ENCODE data around the gene HIRA. TPM values are rescaled to one million over a fixed set of nuclear protein-coding genes. Genes with fewer than 3 reads are reported as not detected.

The HIRA gene
- total RNA-seq, 1 donor from 2014 or later = 7.3 TPM

GRCh38 chr22:19355413-19356157 lies 75.9 kb downstream of the HIRA start:
- no peak overlapping the region for H3K9ac ChIP-seq (ENCODE audit: low read depth in 1 of 3, low read length in 3 of 3)
- peaks cover 77 to 87% (median 85%) of the 10 kb centered on the region in 3 donors for H3K36me3 ChIP-seq (ENCODE audit: control insufficient read depth in 3 of 3, insufficient read depth in 3 of 3, low read length in 3 of 3)
- H3K4me1 ChIP-seq (ENCODE audit: control insufficient read depth in 3 of 3, insufficient read depth in 3 of 3, low read length in 3 of 3) = peaks cover 6 to 12% (median 11%) of the 10 kb centered on the region in 3 donors
- no peak overlapping the region for H3K27ac ChIP-seq (ENCODE audit: low read depth, low read length)
- no peaks in the 10 kb centered on the region for H3K27me3 ChIP-seq (ENCODE audit: control insufficient read depth in 3 of 3, insufficient read depth in 3 of 3, low read length in 3 of 3)
- H3K4me3 ChIP-seq (ENCODE audit: low read length in 3 of 3) = no peak overlapping the region
- H3K9me3 ChIP-seq (ENCODE audit: control insufficient read depth in 3 of 3, low read length in 3 of 3) = no peaks in the 10 kb centered on the region

- H3K4me3 ChIP-seq (ENCODE audit: low read length in 3 of 3) = no peak overlapping the region
- peaks cover 11 to 16% (median 14%) of the 10 kb centered on the region in 3 donors for H3K4me1 ChIP-seq (ENCODE audit: control insufficient read depth in 3 of 3, insufficient read depth in 3 of 3, low read length in 3 of 3)
- no peak overlapping the region for H3K27ac ChIP-seq (ENCODE audit: low read depth, low read length)
- H3K27me3 ChIP-seq (ENCODE audit: control insufficient read depth in 3 of 3, insufficient read depth in 3 of 3, low read length in 3 of 3) = no peaks in the 10 kb centered on the region
- peaks cover 71 to 87% (median 78%) of the 10 kb centered on the region in 3 donors for H3K36me3 ChIP-seq (ENCODE audit: control insufficient read depth in 3 of 3, insufficient read depth in 3 of 3, low read length in 3 of 3)
- no peaks in the 10 kb centered on the region for H3K9me3 ChIP-seq (ENCODE audit: control insufficient read depth in 3 of 3, low read length in 3 of 3)
- H3K9ac ChIP-seq (ENCODE audit: low read depth in 1 of 3, low read length in 3 of 3) = no peak overlapping the region
Observed at GRCh38 chr22:19354201-19354600, 77.3 kb downstream of the HIRA start.

GRCh38 chr22:19353363-19354131 lies 78.0 kb downstream of the HIRA start:
- H3K4me1 ChIP-seq (ENCODE audit: control insufficient read depth in 3 of 3, insufficient read depth in 3 of 3, low read length in 3 of 3) = peaks cover 11 to 16% (median 14%) of the 10 kb centered on the region in 3 donors
- H3K36me3 ChIP-seq (ENCODE audit: control insufficient read depth in 3 of 3, insufficient read depth in 3 of 3, low read length in 3 of 3) = peaks cover 66 to 80% (median 71%) of the 10 kb centered on the region in 3 donors
- peak overlapping the region in 2 of 3 donors; percentile 12 to 33 for H3K9ac ChIP-seq (ENCODE audit: low read depth in 1 of 3, low read length in 3 of 3)
- no peaks in the 10 kb centered on the region for H3K9me3 ChIP-seq (ENCODE audit: control insufficient read depth in 3 of 3, low read length in 3 of 3)
- H3K4me3 ChIP-seq (ENCODE audit: low read length in 3 of 3) = no peak overlapping the region
- H3K27ac ChIP-seq (ENCODE audit: low read depth, low read length) = no peak overlapping the region
- no peaks in the 10 kb centered on the region for H3K27me3 ChIP-seq (ENCODE audit: control insufficient read depth in 3 of 3, insufficient read depth in 3 of 3, low read length in 3 of 3)

DNA sequence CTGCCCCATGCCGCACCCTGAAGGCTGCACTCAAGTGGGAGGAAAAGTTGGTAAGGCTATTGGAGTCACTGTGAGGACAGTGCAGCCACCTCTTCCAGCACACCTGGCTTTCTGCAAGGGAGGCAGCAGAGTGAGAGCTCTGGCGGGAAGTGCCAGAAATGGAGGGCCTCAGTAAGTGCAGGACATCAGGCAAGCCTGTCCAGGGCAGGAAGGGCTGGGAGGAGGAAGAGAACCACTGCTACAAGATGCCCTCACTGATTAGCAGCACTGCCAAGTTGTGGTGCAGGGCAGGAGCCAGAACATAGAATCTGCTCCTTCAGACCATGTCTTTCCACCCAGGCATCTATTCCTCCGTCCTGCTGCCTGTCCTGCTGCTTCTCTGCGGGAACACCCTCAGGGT lies 78.8 kb downstream of the HIRA start:
- Histone ChIP-seq H3K27ac (ENCODE audit: low read depth, low read length) (no peak overlapping the region), H3K36me3 (ENCODE audit: control insufficient read depth in 3 of 3, insufficient read depth in 3 of 3, low read length in 3 of 3) (peaks cover 61 to 76% (median 67%) of the 10 kb centered on the region in 3 donors), H3K9me3 (ENCODE audit: control insufficient read depth in 3 of 3, low read length in 3 of 3) (no peaks in the 10 kb centered on the region), H3K27me3 (ENCODE audit: control insufficient read depth in 3 of 3, insufficient read depth in 3 of 3, low read length in 3 of 3) (no peaks in the 10 kb centered on the region), H3K4me1 (ENCODE audit: control insufficient read depth in 3 of 3, insufficient read depth in 3 of 3, low read length in 3 of 3) (peaks cover 11 to 16% (median 14%) of the 10 kb centered on the region in 3 donors), H3K9ac (ENCODE audit: low read depth in 1 of 3, low read length in 3 of 3) (peak overlapping the region in 1 of 3 donors; percentile 12), H3K4me3 (ENCODE audit: low read length in 3 of 3) (no peak overlapping the region)

DNA sequence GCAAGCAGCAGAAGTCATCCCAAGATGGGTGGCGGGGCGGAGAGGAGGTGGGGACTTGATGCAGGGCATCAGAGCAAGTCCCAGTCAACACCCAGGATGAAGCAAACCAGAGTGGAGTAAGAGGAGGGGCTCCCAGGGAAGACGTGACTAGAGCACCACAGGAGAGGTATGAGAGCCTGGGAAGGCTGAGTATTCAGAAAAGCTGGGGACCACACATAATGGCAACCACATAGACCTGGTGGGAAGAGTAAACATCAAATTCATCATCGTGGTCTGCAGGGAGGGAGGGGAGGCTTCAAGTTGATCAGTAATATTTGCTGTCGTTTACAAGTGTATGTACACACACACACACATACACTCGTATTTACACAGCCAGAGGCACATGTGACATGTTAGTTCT lies 79.3 kb downstream of the HIRA start:
- Histone ChIP-seq H3K27ac (ENCODE audit: low read depth, low read length) (no peak overlapping the region), H3K4me1 (ENCODE audit: control insufficient read depth in 3 of 3, insufficient read depth in 3 of 3, low read length in 3 of 3) (peaks cover 11 to 16% (median 14%) of the 10 kb centered on the region in 3 donors), H3K4me3 (ENCODE audit: low read length in 3 of 3) (no peak overlapping the region), H3K36me3 (ENCODE audit: control insufficient read depth in 3 of 3, insufficient read depth in 3 of 3, low read length in 3 of 3) (peaks cover 61 to 70% (median 63%) of the 10 kb centered on the region in 3 donors), H3K9me3 (ENCODE audit: control insufficient read depth in 3 of 3, low read length in 3 of 3) (no peaks in the 10 kb centered on the region), H3K9ac (ENCODE audit: low read depth in 1 of 3, low read length in 3 of 3) (no peak overlapping the region), H3K27me3 (ENCODE audit: control insufficient read depth in 3 of 3, insufficient read depth in 3 of 3, low read length in 3 of 3) (no peaks in the 10 kb centered on the region)

- Histone ChIP-seq H3K27ac (ENCODE audit: low read depth, low read length) (no peak overlapping the region), H3K36me3 (ENCODE audit: control insufficient read depth in 3 of 3, insufficient read depth in 3 of 3, low read length in 3 of 3) (peaks cover 58 to 70% (median 60%) of the 10 kb centered on the region in 3 donors)
Observed at GRCh38 chr22:19351604-19352003, 79.9 kb downstream of the HIRA start.

GRCh38 chr22:19350947-19351346 lies 80.6 kb downstream of the HIRA start:
- no peaks in the 10 kb centered on the region for H3K27me3 ChIP-seq (ENCODE audit: control insufficient read depth in 3 of 3, insufficient read depth in 3 of 3, low read length in 3 of 3)
- no peaks in the 10 kb centered on the region for H3K9me3 ChIP-seq (ENCODE audit: control insufficient read depth in 3 of 3, low read length in 3 of 3)
- peaks cover 55 to 64% (median 56%) of the 10 kb centered on the region in 3 donors for H3K36me3 ChIP-seq (ENCODE audit: control insufficient read depth in 3 of 3, insufficient read depth in 3 of 3, low read length in 3 of 3)
- peaks cover 11 to 16% (median 14%) of the 10 kb centered on the region in 3 donors for H3K4me1 ChIP-seq (ENCODE audit: control insufficient read depth in 3 of 3, insufficient read depth in 3 of 3, low read length in 3 of 3)
- no peak overlapping the region for H3K4me3 ChIP-seq (ENCODE audit: low read length in 3 of 3)
- H3K27ac ChIP-seq (ENCODE audit: low read depth, low read length) = no peak overlapping the region
- no peak overlapping the region for H3K9ac ChIP-seq (ENCODE audit: low read depth in 1 of 3, low read length in 3 of 3)

More at GRCh38 chr22:19351604-19352003, 79.9 kb downstream of the HIRA start:
- H3K4me1 ChIP-seq (ENCODE audit: control insufficient read depth in 3 of 3, insufficient read depth in 3 of 3, low read length in 3 of 3) = peaks cover 11 to 16% (median 14%) of the 10 kb centered on the region in 3 donors
- no peaks in the 10 kb centered on the region for H3K27me3 ChIP-seq (ENCODE audit: control insufficient read depth in 3 of 3, insufficient read depth in 3 of 3, low read length in 3 of 3)
- H3K9ac ChIP-seq (ENCODE audit: low read depth in 1 of 3, low read length in 3 of 3) = no peak overlapping the region
- H3K9me3 ChIP-seq (ENCODE audit: control insufficient read depth in 3 of 3, low read length in 3 of 3) = no peaks in the 10 kb centered on the region
- no peak overlapping the region for H3K4me3 ChIP-seq (ENCODE audit: low read length in 3 of 3)

DNA sequence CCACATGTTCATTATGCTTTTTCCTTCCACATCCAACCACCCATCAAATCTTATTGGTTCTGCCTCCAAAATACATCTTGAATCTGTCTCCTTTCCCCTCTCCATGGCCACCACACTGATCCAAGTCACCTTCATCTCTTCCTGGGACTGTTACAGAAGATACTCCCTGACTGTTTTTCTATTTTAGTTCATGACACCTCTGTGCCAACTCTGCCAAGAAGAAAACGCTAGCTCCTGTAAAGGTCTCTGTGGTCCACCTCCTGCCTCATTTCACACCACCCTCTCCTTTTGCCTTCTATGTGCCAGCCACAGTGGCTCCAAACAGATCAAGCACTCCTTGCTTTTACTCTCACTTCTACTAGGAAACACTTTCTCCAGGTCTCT lies 81.1 kb downstream of the HIRA start:
- H3K9me3 ChIP-seq (ENCODE audit: control insufficient read depth in 3 of 3, low read length in 3 of 3) = no peaks in the 10 kb centered on the region
- no peak overlapping the region for H3K27ac ChIP-seq (ENCODE audit: low read depth, low read length)
- peaks cover 50 to 61% (median 55%) of the 10 kb centered on the region in 3 donors for H3K36me3 ChIP-seq (ENCODE audit: control insufficient read depth in 3 of 3, insufficient read depth in 3 of 3, low read length in 3 of 3)
- peaks cover 11 to 16% (median 14%) of the 10 kb centered on the region in 3 donors for H3K4me1 ChIP-seq (ENCODE audit: control insufficient read depth in 3 of 3, insufficient read depth in 3 of 3, low read length in 3 of 3)
- H3K4me3 ChIP-seq (ENCODE audit: low read length in 3 of 3) = no peak overlapping the region
- no peak overlapping the region for H3K9ac ChIP-seq (ENCODE audit: low read depth in 1 of 3, low read length in 3 of 3)
- no peaks in the 10 kb centered on the region for H3K27me3 ChIP-seq (ENCODE audit: control insufficient read depth in 3 of 3, insufficient read depth in 3 of 3, low read length in 3 of 3)

GRCh38 chr22:19349778-19350475 lies 81.6 kb downstream of the HIRA start:
- Histone ChIP-seq H3K9me3 (ENCODE audit: control insufficient read depth in 3 of 3, low read length in 3 of 3) (no peaks in the 10 kb centered on the region), H3K36me3 (ENCODE audit: control insufficient read depth in 3 of 3, insufficient read depth in 3 of 3, low read length in 3 of 3) (peaks cover 48 to 61% (median 52%) of the 10 kb centered on the region in 3 donors), H3K9ac (ENCODE audit: low read depth in 1 of 3, low read length in 3 of 3) (no peak overlapping the region), H3K27me3 (ENCODE audit: control insufficient read depth in 3 of 3, insufficient read depth in 3 of 3, low read length in 3 of 3) (no peaks in the 10 kb centered on the region), H3K4me1 (ENCODE audit: control insufficient read depth in 3 of 3, insufficient read depth in 3 of 3, low read length in 3 of 3) (peaks cover 11 to 16% (median 14%) of the 10 kb centered on the region in 3 donors), H3K4me3 (ENCODE audit: low read length in 3 of 3) (no peak overlapping the region), H3K27ac (ENCODE audit: low read depth, low read length) (no peak overlapping the region)

All from skeletal muscle tissue (tissue), 4 donors.